Endothelial cell (in vitro differentiated cells): ENCODE measurements around the gene SHROOM3. TPM values are rescaled to one million over a fixed set of nuclear protein-coding genes. Genes with fewer than 3 reads are reported as not detected.

ENCODE experiments used
- DNase-seq: peaks from one replicate; pipeline ENCODE4 v3.0.0; 2021; ENCODE audit warnings: low spot score
- H3K27ac Mint-ChIP-seq: one replicate; pipeline ENCODE4 v1.8.0; 2021; ENCODE audit warnings: mixed read lengths, inconsistent platforms; ENCODE audit not compliant: unreplicated experiment
- H3K27me3 Mint-ChIP-seq: one replicate; pipeline ENCODE4 v1.8.0; 2021; ENCODE audit warnings: mild to moderate bottlenecking, moderate library complexity, mixed read lengths, inconsistent platforms; ENCODE audit not compliant: unreplicated experiment
- H3K36me3 Mint-ChIP-seq: one replicate; pipeline ENCODE4 v1.8.0; 2021; ENCODE audit warnings: mild to moderate bottlenecking, low read depth, mixed read lengths, inconsistent platforms; ENCODE audit not compliant: unreplicated experiment
- H3K4me1 Mint-ChIP-seq: one replicate; pipeline ENCODE4 v1.8.0; 2021; ENCODE audit warnings: mild to moderate bottlenecking, mixed read lengths, inconsistent platforms; ENCODE audit not compliant: unreplicated experiment
- H3K4me3 Mint-ChIP-seq: one replicate; pipeline ENCODE4 v1.8.0; 2021; ENCODE audit warnings: mild to moderate bottlenecking, mixed read lengths, inconsistent platforms; ENCODE audit not compliant: unreplicated experiment
- H3K9me3 Mint-ChIP-seq: one replicate; pipeline ENCODE4 v1.8.0; 2021; ENCODE audit warnings: mixed read lengths, inconsistent platforms; ENCODE audit not compliant: unreplicated experiment
- total RNA-seq: library from RNA; stranded (reverse); fragmentation: NEBNext Ultra II Directional; extraction: Animal tissue kit (Norgen Biotek cat#: 25700); gene quantifications from one replicate; pipeline ENCODE4 v1.2.1, GENCODE V29; 2021; ENCODE audit not compliant: unreplicated experiment
- TF ChIP-seq, protein P1 (sequence below): fragments of 200-600 bp; sonication (generic); IDR thresholded peaks from one replicate; pipeline ENCODE4 v1.5.0; 2021; ENCODE audit warnings: antibody characterized with exemption; ENCODE audit not compliant: unreplicated experiment

Gene SHROOM3
- total RNA-seq, 1 donor from 2014 or later = 7.9 TPM

- Mint-ChIP-seq H3K27me3 (no peaks in the 10 kb centered on the region), H3K27ac (no peak overlapping the region), H3K4me3 (no peak overlapping the region), H3K9me3 (no peaks in the 10 kb centered on the region), H3K36me3 (no peaks in the 10 kb centered on the region), H3K4me1 (no peaks in the 10 kb centered on the region)
- no peak for DNase-seq
- TF ChIP-seq, protein P1, sequence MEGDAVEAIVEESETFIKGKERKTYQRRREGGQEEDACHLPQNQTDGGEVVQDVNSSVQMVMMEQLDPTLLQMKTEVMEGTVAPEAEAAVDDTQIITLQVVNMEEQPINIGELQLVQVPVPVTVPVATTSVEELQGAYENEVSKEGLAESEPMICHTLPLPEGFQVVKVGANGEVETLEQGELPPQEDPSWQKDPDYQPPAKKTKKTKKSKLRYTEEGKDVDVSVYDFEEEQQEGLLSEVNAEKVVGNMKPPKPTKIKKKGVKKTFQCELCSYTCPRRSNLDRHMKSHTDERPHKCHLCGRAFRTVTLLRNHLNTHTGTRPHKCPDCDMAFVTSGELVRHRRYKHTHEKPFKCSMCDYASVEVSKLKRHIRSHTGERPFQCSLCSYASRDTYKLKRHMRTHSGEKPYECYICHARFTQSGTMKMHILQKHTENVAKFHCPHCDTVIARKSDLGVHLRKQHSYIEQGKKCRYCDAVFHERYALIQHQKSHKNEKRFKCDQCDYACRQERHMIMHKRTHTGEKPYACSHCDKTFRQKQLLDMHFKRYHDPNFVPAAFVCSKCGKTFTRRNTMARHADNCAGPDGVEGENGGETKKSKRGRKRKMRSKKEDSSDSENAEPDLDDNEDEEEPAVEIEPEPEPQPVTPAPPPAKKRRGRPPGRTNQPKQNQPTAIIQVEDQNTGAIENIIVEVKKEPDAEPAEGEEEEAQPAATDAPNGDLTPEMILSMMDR = no peak
These were observed 64.4 kb downstream of the SHROOM3 start for GRCh38 chr4:76499461-76499860.

- no peak overlapping the region for H3K27ac Mint-ChIP-seq
- no peak for DNase-seq
- H3K4me3 Mint-ChIP-seq = no peak overlapping the region
- TF ChIP-seq, protein P1 = no peak
- no peaks in the 10 kb centered on the region for H3K4me1 Mint-ChIP-seq
- H3K36me3 Mint-ChIP-seq = no peaks in the 10 kb centered on the region
- H3K27me3 Mint-ChIP-seq = no peaks in the 10 kb centered on the region
- no peaks in the 10 kb centered on the region for H3K9me3 Mint-ChIP-seq
These were observed 67.9 kb downstream of the SHROOM3 start for GRCh38 chr4:76502886-76503285.

DNA sequence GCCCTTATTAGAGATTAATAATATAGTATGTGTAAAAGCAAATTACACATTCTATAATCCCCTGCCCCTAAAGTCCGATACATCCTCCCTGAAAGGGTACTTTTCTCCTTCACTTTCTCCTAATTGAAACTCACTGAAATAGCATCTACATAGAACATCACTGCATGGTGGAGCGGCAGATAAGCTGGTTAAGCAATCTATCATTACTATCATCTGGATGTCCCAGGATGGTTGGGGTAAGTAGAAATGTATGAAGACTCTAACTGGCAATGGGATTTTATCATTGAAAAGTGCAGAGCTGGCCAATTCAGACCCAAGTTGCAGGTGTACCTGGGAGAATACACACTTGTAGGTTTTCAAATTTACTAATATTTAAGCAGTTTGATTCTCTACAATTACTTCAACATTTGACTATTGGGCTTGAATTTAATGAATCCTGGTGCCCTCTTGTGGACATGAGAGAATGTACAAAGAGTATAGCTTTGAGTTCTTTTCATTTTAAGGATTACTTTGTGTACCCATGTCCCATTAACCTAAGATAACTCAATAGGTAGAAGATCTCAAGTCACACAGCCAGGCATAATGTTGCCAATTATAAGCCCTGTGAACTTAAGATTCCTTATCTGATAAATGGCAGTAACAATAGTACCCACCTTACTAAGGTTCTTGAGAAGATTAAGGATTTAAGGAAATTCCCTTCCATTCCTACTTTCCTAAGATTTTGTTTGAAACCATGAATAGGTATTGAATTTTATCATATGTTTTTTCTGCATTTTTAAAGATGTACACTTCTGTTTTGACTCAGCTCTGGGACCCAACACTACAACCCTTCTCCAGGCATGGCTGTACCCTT is 69.8 kb downstream of the SHROOM3 start:
- DNase-seq = peak; percentile 23
- H3K27ac Mint-ChIP-seq = no peak overlapping the region

GRCh38 chr4:76511947-76512346 is 76.9 kb downstream of the SHROOM3 start:
- no peak overlapping the region for H3K4me3 Mint-ChIP-seq
- H3K4me1 Mint-ChIP-seq = peaks cover 15% of the 10 kb centered on the region
- H3K27me3 Mint-ChIP-seq = peaks cover 2% of the 10 kb centered on the region
- H3K36me3 Mint-ChIP-seq = no peaks in the 10 kb centered on the region
- H3K27ac Mint-ChIP-seq = peak overlapping the region; percentile 34
- no peak for DNase-seq
- H3K9me3 Mint-ChIP-seq = no peaks in the 10 kb centered on the region
- TF ChIP-seq, protein P1 = no peak

More for the DNA sequence above, 69.8 kb downstream of the SHROOM3 start:
- TF ChIP-seq, protein P1 = peak; percentile 77
- Mint-ChIP-seq H3K4me1 (no peaks in the 10 kb centered on the region), H3K27me3 (no peaks in the 10 kb centered on the region), H3K4me3 (no peak overlapping the region), H3K9me3 (no peaks in the 10 kb centered on the region), H3K36me3 (no peaks in the 10 kb centered on the region)

GRCh38 chr4:76513482-76513881 is 78.5 kb downstream of the SHROOM3 start:
- Mint-ChIP-seq H3K27ac (no peak overlapping the region), H3K36me3 (no peaks in the 10 kb centered on the region)

More at GRCh38 chr4:76513482-76513881, 78.5 kb downstream of the SHROOM3 start:
- Mint-ChIP-seq H3K4me3 (no peak overlapping the region), H3K4me1 (peaks cover 17% of the 10 kb centered on the region), H3K9me3 (no peaks in the 10 kb centered on the region), H3K27me3 (peaks cover 2% of the 10 kb centered on the region)
- TF ChIP-seq, protein P1 = no peak
- DNase-seq = no peak
